HG03460 (cell line): Measurements from ENCODE around the gene STAG3.
"Not testable (repeated sequence)": the region's sequence is repeated elsewhere in the genome, so short reads cannot be mapped to it uniquely, and the experiment has no call there.

Source experiments
- ATAC-seq: cut with Tn5 transposase; IDR thresholded peaks from one replicate; pipeline ENCODE4 v1.9.1; 2021; ENCODE audit not compliant: unreplicated experiment

The STAG3 gene

DNA sequence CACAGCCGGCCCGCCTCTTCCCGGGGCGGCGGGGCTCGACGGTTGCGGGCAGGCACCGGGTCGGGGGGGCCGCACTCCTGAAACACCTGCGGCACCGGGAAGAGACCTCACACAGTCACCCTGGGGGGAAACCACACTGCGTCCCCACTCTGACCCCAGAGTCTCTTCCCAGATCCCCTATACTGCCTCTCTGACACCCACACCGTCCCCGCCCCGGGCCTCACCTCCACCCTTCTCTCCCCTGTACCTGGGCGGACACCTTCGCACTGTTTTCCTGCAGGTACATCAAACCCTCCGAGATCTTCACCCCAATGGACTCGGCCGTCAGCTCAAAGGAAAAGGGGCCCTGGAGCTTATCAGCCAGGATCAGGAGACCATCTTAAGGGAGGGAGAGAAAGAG, 5.9 kb upstream of the STAG3 start:
- ATAC-seq = no peak

DNA sequence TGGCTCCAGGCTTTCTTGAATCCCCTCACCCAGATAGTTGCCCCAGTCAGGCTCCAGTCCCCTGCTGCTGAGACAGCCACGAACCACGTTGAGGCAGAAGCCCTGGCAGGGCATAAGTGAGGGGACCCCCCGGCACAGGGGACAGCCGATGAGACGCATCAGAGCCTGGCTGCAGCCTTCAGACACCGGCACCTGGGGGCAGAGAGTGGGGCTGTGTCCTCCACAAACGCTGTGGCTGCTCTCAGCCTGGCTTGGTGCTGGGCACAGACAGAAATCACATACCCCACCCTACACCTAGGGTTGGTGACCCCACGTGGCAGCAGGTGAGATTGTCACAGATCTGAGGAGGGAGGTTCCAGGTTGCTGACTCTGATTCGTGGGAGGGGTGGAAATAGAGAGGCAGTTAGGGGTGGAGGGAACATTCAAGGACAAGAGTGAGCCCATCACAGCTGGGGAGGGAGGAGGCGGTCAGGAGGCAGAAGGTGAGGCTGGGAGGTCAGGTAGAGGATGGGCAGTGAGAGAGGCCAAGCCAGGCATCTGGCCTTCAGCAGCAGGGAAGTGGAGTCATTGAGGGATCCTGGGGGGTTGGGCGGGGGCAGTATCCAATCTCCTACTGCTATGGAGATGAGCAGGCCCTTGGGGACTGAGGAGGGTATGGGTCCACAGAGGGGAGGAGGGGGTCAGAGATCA, 3.8 kb upstream of the STAG3 start:
- no peak for ATAC-seq

DNA sequence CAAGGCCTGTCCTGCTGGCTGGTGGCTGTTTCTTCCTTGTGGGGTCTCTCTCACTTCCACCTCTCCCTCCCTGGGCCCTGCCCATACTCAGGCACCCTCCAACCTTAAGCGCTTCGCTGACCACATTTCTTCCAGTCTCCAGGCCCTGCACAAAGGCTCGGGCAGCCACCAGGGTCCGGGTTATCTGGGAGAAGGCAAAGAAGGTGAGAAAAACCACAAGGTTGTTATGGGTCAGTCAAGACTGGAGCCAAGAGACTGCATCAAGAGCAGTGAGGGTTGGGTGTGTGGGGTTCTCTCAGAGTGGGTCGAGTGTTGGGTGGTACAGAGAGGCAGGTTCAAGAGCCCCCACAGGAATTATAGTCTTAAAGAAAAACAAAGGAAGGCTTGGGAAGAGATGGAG, 3.1 kb upstream of the STAG3 start:
- ATAC-seq = no peak

DNA sequence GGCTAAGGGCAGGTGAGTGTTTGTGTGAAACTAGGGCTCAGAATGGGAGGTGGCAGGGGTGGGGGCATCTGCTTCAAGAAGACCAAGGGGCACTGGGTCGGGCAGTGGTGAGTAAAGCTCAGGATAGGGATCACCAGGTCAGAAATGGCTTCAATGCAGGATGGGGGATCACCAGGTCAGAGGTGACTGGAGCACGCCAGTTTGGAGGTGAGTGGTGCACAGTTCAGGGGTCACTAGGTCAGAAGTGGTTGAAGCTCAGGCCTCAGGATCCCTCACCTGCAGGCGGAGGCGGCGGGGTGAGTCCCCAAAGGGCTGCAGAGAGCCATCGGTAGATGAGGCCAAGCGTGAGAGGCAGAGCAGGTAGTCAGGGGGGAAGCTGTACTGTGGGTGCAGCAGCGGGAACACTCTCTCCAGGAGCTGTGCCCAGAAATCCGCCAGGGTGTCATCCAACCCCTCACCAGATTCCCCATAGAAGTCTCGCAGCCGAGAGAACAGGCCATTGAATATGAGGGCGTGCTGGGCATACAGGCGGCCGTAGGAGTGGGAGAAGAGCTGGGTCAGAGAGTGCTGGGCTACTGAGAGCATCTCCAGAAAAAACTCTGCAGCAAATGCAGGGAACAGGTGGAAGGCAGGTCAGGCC, 2.3 kb upstream of the STAG3 start:
- ATAC-seq = no peak

GRCh38 chr7:100176096-100177044, 1.3 kb upstream of the STAG3 start:
- ATAC-seq = no peak

GRCh38 chr7:100180084-100180483, 2.4 kb downstream of the STAG3 start:
- not testable (repeated sequence) for ATAC-seq

DNA sequence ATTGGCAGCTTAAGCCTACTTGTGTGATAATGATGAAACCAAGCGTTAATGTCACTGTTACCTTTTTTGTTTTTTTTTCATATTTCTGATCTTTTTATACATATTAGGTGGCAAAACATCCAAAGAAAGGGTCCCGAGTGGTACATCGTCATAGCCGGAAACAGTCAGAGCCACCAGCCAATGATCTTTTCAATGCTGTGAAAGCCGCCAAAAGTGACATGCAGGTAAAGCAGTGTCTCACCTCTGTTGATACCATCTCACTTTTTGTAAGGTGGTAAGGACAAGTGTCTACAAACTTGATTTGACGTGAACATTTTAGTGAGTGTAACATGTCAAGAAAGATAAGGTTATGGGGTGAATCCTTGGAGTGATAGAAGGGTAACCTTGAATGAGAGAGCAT, 4.9 kb downstream of the STAG3 start:
- ATAC-seq = not testable (repeated sequence)

DNA sequence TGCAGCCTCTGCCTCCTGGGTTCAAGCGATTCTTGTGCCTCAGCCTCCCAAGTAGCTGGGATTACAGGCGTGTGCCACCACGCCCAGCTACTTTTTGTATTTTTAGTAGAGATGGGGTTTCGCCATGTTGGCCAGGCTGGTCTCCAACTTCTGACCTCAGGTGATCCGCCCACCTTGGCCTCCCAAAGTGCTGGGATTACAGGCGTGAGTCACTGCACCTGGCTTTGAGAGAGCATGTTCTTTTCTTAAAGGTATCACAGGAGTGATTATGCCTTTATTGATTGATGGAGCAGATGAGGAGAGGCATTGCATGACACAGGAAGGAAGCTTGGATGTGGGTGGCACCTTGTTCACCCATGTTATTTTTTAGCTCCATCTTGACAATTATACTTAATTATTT, 5.4 kb downstream of the STAG3 start:
- not testable (repeated sequence) for ATAC-seq

DNA sequence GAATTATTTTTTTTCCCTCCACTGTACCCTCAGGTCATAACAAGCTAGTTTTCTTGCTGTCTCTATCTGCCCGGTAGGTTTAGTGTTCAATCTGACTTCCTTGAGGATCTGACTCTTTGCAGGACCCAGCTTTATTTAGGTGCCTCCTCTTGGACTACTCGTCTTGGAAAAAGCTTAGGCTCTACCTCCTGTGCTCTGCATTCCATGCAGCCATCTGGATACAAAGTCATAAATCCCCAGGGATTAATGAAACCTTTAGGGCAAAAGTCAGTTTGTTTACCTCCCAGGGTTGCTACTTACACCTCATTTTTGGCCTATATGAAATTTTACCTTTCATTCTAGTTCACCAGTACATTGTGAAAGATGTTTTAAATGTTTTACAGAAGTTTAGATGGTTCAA, 8.0 kb downstream of the STAG3 start:
- ATAC-seq = no peak

GRCh38 chr7:100189061-100189460, 11.3 kb downstream of the STAG3 start:
- ATAC-seq = no peak

GRCh38 chr7:100190048-100190711, 12.5 kb downstream of the STAG3 start:
- ATAC-seq = no peak

DNA sequence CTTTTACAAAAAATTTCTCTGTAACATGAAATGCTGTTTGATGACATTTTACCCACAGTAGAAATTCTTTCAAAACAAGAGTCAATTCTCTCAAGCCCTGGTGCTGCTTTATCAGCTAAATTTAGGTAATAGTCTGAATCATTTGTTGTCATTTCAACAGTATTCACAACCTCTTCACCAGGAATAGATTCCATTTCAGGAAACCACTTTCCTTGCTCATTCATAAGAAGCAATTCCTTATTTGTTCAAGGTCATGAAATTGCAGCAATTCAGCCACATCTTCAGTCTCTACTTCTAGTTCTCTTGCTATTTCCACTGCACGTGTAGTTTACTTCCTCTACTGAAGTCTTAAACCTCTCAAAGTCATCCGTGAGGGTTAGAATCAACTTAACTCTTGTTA, 14.1 kb downstream of the STAG3 start:
- ATAC-seq = no peak

- not testable (repeated sequence) for ATAC-seq
Observed at GRCh38 chr7:100192281-100192862, 14.7 kb downstream of the STAG3 start.

DNA sequence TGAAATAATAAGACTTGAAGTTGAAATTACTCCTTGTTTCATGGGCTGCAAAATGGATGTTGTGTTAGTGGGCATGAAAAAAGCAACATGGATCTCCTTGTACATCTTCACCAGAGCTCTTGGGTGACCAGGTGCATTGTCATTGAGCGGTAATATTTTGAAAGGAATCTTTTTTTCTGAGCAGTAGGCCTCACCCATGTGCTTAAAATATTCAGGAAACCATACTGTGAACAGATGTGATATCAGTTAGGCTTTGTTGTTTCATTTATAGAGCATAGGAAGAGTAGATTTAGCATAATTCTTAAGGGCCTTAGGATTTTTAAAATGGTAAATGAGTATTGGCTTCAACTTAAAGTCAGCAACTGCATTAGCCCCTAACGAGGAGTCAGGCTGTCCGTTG, 15.3 kb downstream of the STAG3 start:
- ATAC-seq = no peak

- ATAC-seq = no peak
Observed at GRCh38 chr7:100195222-100195621, 17.5 kb downstream of the STAG3 start.

DNA sequence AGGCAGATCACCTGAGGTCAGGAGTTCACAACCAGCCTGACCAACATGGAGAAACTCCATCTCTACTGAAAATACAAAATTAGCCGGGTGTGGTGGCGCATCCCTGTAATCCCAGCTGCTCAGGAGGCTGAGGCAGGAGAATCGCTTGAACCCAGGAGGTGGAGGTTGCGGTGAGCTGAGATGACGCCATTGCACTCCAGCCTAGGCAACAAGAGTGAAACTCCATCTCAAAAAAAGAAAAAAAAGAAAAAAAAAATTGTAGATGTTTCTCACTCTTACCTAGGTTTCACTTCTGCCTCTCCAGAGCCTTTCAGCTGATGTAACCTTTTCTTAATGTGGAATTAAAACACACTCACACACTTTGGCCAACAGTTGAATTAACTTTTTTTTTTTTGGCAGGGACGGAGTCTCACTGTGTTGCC, 18.2 kb downstream of the STAG3 start:
- not testable (repeated sequence) for ATAC-seq

- ATAC-seq = no peak
Observed at GRCh38 chr7:100198266-100198665, 20.5 kb downstream of the STAG3 start.

DNA sequence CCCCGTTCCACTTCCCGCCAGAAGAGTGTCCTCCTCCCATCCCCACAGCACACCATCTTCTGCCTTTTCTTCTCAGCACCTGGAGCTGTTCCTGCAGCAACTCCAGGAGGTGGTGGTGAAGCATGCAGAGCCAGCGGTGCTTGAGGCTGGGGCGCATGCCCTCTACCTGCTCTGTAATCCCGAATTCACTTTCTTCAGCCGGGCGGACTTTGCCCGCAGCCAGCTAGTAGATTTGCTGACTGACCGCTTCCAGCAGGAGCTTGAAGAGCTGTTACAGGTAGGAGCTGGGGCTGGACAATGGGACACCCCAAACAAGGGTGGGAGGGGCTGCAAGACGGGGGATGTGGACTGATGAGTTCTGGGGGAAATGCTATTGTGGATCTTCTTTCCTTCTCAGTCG, 23.0 kb downstream of the STAG3 start:
- ATAC-seq = no peak

GRCh38 chr7:100204454-100204853, 26.7 kb downstream of the STAG3 start:
- no peak for ATAC-seq

GRCh38 chr7:100208911-100209408, 31.2 kb downstream of the STAG3 start:
- ATAC-seq = peak; percentile 66

GRCh38 chr7:100209493-100209892, 31.8 kb downstream of the STAG3 start:
- ATAC-seq = no peak
